HFF-Myc (cell line): ENCODE measurements around the gene CLSTN3.
"Not testable (repeated sequence)": the region's sequence is repeated elsewhere in the genome, so short reads cannot be mapped to it uniquely, and the experiment has no call there.

Source experiments
- DNase-seq: peaks from one replicate; pipeline ENCODE4 v3.0.0-alpha.2; 2011; ENCODE audit warnings: low read depth; ENCODE audit errors: extremely low read depth
- H3K4me3 ChIP-seq: replicated peaks from 2 replicates; pipeline ENCODE4 v1.5.1; 2011; ENCODE audit warnings: low read depth, mild to moderate bottlenecking, control low read depth, low read length
- TF ChIP-seq, protein P1 (sequence below): IDR thresholded peaks from 2 replicates; pipeline ENCODE4 v1.5.1; 2012; ENCODE audit warnings: mild to moderate bottlenecking, low read depth, low read length, control low read depth; ENCODE audit errors: missing control alignments

Gene CLSTN3

DNA sequence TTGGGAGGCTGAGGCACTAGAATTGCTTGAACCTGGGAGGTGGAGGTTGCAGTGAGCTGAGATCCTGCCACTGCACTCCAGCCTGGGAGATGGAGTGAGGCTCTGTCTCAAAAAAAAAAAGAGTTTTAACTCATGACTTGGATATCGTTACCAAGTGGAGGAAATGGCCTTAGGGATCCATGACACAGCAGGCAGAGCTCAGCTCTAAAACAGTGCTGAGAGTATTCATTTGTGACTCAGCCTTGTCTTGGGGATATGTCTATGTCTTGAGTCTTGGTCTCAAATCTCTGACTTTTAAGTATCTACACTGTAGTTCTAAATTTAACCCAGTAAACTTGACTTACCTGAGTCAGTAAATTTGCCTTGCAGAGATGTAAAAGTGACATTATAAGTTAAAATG, 50.5 kb downstream of the CLSTN3 start:
- H3K4me3 ChIP-seq: no peak overlapping the region
- TF ChIP-seq, protein P1, sequence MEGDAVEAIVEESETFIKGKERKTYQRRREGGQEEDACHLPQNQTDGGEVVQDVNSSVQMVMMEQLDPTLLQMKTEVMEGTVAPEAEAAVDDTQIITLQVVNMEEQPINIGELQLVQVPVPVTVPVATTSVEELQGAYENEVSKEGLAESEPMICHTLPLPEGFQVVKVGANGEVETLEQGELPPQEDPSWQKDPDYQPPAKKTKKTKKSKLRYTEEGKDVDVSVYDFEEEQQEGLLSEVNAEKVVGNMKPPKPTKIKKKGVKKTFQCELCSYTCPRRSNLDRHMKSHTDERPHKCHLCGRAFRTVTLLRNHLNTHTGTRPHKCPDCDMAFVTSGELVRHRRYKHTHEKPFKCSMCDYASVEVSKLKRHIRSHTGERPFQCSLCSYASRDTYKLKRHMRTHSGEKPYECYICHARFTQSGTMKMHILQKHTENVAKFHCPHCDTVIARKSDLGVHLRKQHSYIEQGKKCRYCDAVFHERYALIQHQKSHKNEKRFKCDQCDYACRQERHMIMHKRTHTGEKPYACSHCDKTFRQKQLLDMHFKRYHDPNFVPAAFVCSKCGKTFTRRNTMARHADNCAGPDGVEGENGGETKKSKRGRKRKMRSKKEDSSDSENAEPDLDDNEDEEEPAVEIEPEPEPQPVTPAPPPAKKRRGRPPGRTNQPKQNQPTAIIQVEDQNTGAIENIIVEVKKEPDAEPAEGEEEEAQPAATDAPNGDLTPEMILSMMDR: no peak
- DNase-seq: no peak

DNA sequence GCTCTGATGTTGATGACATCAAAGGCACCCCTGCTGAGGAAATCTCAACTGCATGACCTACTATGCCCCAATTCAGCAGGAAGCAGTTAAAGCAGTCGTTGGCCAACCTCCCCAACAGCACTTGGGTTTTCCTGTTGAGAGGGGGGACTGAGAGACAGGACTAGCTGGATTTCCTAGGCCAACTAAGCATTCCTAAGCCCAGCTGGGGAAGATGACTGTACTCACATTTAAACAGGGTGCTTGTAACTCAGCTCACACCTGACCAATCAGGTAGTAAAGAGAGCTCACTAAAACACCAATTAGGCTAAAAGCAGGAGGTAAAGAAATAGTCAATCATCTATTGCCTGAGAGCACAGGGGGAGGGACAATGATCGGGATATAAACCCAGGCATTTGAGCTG, 55.9 kb downstream of the CLSTN3 start:
- not testable (repeated sequence) for DNase-seq

DNA sequence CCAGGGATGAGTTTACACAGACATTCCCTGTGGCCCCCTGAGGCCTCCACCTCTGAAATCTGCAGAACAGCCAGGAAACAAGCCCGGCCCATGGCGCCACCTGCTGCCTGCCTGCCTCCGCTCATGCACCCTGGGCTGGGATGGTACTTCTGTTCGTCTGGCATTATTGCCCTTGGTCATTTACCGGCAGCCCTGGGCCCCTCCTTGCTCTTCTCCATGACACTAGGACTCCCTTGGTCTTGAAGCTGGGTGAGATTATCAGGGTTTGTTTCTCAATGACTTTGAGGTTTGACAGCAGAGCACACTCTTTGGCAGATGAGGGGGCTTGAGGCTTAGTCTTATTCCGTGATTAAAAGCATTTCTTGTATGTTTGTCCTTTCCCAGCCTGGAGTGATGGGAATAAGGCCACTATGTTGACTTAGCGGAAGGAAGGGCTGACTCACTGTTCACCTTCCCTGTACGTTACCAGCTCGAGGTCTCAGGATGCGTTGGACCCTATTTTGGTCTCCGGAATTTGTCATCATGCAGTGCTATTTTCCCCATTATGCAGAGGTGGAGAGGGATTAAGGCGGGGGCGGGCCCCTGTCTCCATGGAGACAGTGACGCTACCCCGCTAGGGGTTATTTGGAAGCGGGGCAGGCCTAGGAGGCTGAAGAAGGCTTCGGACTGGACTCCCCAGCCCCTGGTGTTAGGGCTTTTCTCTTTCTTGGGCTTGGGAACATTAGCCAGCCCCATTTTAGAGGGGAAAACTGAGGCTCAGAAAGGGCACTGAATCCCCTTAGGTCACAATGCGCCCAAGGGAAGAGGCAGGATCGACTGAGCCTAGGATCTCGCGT, 58.6 kb downstream of the CLSTN3 start:
- TF ChIP-seq, protein P1: peak; percentile 78
- H3K4me3 ChIP-seq: peak overlapping the region; percentile 74
- peak; percentile 30 for DNase-seq

More for the DNA sequence above, 55.9 kb downstream of the CLSTN3 start:
- H3K4me3 ChIP-seq: not testable (repeated sequence)

DNA sequence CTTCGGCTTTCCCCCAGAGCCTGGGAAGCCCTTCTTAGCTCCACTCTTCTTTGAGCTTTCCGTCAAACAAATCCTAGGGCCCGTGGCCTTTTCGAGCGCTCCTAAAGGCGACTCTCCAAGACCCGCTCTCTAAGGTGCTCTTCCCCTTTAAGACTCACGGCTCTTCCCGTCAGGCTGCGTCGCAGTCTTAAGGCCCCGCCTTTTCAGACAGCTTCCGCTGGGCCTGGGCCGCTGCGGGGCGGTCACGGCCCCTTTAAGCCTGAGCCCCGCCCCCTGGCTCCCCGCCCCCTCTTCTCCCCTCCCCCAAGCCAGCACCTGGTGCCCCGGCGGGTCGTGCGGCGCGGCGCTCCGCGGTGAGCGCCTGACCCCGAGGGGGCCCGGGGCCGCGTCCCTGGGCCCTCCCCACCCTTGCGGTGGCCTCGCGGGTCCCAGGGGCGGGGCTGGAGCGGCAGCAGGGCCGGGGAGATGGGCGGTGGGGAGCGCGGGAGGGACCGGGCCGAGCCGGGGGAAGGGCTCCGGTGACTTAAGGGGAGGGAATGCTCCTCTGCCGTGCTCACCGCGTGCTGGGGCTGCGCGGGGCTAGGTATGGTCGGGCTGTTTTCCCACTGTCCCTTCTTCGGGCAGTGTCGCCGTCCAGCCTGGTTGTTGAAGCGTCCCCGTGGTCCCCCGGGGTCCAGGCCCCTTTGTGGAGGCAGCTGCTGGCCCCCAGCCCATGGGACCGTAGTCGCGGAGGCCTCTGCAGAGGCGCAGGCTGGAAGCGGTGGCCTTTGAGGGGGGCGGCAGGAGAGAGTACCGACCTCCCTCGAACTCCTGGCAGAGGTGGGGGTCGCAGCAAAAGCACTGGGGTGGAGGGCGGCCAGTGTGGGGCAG, 59.5 kb downstream of the CLSTN3 start, which contains the start of gene PEX5:
Gene PEX5, plus strand, starts transcription at position 289 of the 870 bp plus-strand sequence. CDS start 692 bp downstream, outside the sequence.
- peak within 1 kb of the TSS; percentile 74 for H3K4me3 ChIP-seq
- peak; percentile 67 for DNase-seq
- TF ChIP-seq, protein P1: no peak

DNA sequence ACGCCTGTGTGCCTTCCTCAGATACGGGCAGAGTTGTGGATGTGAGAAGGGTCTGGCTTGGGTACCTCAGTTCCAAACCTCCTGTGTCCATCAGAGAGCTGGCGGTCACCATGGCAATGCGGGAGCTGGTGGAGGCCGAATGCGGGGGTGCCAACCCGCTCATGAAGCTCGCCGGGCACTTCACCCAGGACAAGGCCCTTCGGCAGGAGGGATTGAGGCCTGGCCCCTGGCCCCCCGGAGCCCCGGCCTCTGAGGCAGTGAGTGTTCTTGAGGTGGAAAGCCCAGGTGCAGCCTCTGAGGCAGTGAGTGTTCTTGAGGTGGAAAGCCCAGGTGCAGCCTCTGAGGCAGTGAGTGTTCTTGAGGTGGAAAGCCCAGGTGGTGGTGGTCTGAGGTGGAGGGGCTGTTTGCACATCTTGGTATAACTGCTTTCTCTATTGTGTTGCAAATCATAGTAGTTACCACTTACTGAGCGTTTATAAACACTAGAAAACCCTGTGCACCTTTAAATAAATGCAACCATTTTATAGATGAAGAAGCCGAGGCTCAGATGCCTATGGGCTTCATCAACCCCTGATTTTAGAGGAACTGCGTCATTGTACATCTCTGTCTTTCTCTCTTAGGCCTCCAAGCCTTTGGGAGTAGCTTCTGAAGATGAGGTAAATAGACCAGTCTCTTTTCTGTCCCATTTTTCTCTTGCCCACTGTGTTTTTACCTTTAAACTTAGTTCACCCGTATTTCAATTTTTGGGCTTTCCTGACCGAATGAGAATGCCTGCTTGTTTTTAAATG, 60.3 kb downstream of the CLSTN3 start:
- TF ChIP-seq, protein P1: no peak
- DNase-seq: no peak
- peak overlapping the region; percentile 74 for H3K4me3 ChIP-seq

- TF ChIP-seq, protein P1: no peak
- DNase-seq: no peak
- H3K4me3 ChIP-seq: no peak overlapping the region
Observed at GRCh38 chr12:7193674-7194073, 63.5 kb downstream of the CLSTN3 start.
